ENCODE measurements around the gene EIF1.

Gene EIF1

DNA sequence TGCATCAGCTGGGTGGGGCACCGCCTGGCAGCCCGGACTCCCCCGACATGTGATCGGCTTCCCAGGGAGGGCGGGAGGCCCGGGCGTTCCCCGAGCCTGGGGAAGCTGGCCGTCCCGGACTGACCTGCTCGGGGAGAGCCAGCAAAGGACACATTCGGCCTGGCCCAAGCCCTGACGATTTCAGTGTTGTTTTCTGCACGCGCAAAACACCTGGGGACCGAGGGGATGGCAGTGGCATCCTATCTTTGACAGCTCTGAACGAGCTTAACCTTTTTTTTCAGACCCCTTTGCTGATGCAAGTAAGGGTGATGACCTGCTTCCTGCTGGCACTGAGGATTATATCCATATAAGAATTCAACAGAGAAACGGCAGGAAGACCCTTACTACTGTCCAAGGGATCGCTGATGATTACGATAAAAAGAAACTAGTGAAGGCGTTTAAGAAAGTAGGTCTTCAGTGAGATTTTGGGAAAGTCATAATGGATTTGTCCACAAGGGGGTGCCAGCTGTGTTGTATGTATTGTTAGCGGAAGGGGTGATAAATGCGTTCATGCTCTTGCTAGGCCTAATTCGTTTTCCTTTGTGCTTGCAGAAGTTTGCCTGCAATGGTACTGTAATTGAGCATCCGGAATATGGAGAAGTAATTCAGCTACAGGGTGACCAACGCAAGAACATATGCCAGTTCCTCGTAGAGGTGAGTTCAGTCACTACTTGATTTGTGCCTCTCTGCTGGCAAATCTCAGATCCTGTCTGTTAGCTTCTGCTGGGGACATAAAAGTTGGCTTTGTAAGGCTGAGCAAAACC, 1.0 kb downstream of the EIF1 start:
- TF ChIP-seq, protein P1, sequence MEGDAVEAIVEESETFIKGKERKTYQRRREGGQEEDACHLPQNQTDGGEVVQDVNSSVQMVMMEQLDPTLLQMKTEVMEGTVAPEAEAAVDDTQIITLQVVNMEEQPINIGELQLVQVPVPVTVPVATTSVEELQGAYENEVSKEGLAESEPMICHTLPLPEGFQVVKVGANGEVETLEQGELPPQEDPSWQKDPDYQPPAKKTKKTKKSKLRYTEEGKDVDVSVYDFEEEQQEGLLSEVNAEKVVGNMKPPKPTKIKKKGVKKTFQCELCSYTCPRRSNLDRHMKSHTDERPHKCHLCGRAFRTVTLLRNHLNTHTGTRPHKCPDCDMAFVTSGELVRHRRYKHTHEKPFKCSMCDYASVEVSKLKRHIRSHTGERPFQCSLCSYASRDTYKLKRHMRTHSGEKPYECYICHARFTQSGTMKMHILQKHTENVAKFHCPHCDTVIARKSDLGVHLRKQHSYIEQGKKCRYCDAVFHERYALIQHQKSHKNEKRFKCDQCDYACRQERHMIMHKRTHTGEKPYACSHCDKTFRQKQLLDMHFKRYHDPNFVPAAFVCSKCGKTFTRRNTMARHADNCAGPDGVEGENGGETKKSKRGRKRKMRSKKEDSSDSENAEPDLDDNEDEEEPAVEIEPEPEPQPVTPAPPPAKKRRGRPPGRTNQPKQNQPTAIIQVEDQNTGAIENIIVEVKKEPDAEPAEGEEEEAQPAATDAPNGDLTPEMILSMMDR (IDR thresholded peaks at IDR 0.05): peak; percentile 77

DNA sequence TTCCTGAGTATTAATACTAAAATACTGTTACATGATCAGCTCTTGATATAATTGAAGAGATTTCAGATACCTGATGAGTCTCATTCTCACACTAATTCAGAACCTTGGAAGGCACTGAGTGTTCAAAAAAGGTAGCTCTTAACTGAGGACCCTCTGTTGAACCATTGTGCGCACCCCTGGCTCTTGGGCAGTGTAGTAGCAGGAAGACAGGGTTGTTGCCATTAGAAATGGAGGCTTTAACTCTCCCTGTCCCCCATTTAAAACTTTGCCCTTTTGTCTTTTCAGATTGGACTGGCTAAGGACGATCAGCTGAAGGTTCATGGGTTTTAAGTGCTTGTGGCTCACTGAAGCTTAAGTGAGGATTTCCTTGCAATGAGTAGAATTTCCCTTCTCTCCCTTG, 1.8 kb downstream of the EIF1 start:
- TF ChIP-seq, protein P1 (IDR thresholded peaks at IDR 0.05): no peak

GRCh38 chr17:41691031-41691777, 2.5 kb downstream of the EIF1 start:
- TF ChIP-seq, protein P1 (IDR thresholded peaks at IDR 0.05): no peak

GRCh38 chr17:41692722-41693521, 4.2 kb downstream of the EIF1 start:
- TF ChIP-seq, protein P1 (IDR thresholded peaks at IDR 0.05): no peak

DNA sequence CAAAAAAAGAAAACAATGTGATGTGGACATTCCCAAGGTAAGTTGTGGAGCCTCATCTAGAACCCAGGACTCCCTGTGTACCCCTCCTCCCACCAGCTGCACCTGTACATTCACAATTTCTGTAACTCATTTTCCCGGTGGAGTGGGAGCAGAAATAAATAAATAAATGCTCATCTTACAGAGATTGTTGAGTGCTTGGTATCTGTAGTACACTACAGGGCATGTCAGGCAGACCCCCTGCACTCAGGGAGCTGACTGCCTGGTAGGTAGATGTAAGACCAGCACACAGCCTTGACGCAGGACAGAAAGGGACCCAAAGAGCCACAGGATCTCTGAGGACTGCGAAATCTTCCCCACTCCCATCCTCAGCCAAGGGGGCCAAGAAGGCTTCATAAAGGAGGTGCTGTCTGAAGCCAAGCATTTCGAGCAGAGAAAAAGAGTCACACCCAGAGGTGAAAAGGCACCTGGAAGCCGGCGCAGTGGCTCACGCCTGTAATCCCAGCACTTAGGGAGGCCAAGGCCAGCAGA, 6.5 kb downstream of the EIF1 start:
- TF ChIP-seq, protein P1 (IDR thresholded peaks at IDR 0.05): no peak

GRCh38 chr17:41695954-41696757, 7.5 kb downstream of the EIF1 start:
- TF ChIP-seq, protein P1 (IDR thresholded peaks at IDR 0.05): peak; percentile 82
